Astrocyte (in vitro differentiated cells and primary cell): Measurements from ENCODE around the gene CHPT1. TPM values are rescaled to one million over a fixed set of nuclear protein-coding genes. Genes with fewer than 3 reads are reported as not detected.

ENCODE experiments used
- DNase-seq: peaks from one replicate; pipeline ENCODE4 v3.0.0-alpha.2; 2010; ENCODE audit warnings: low read depth
- FAIRE-seq: peaks from 2 replicates; lab custom pipeline; 2011; peaks lifted over from hg19 to GRCh38; lab: Jason Lieb, UNC
- H2AFZ ChIP-seq: 2 replicates; pipeline ENCODE4 v1.6.0; 2012; ENCODE audit warnings: low read depth, low read length, inconsistent platforms
- H3K27ac ChIP-seq: 2 replicates; pipeline ENCODE4 v1.5.1; 2011; ENCODE audit warnings: low read depth, low read length, inconsistent platforms
- H3K27me3 ChIP-seq: 2 replicates; pipeline ENCODE4 v1.6.0; 2011; ENCODE audit warnings: low read length, inconsistent platforms; ENCODE audit not compliant: insufficient read depth
- H3K36me3 ChIP-seq: 2 replicates; pipeline ENCODE4 v1.5.1; 2011; ENCODE audit warnings: low read length, inconsistent platforms; ENCODE audit not compliant: insufficient read depth
- H3K4me1 ChIP-seq: 2 replicates; pipeline ENCODE4 v1.5.1; 2011; ENCODE audit warnings: low read length, inconsistent platforms; ENCODE audit not compliant: insufficient read depth
- H3K4me2 ChIP-seq: 2 replicates; pipeline ENCODE4 v1.6.0; 2012; ENCODE audit warnings: low read length, inconsistent platforms
- H3K4me3 ChIP-seq: 2 replicates; pipeline ENCODE4 v1.5.1; 2011; ENCODE audit warnings: low read depth, mild to moderate bottlenecking, low read length, inconsistent platforms; ENCODE audit not compliant: insufficient read depth
- H3K79me2 ChIP-seq: 2 replicates; pipeline ENCODE4 v1.6.0; 2012; ENCODE audit warnings: mild to moderate bottlenecking, low read length, inconsistent platforms; ENCODE audit not compliant: insufficient read depth
- H3K9ac ChIP-seq: 2 replicates; pipeline ENCODE4 v1.6.0; 2012; ENCODE audit warnings: mild to moderate bottlenecking, low read length, inconsistent platforms
- H3K9me3 ChIP-seq: 2 replicates; pipeline ENCODE4 v1.5.1; 2012; ENCODE audit warnings: low read depth, mild to moderate bottlenecking, low read length, inconsistent platforms; ENCODE audit not compliant: insufficient read depth
- H4K20me1 ChIP-seq: 2 replicates; pipeline ENCODE4 v1.6.0; 2012; ENCODE audit warnings: low read length, inconsistent platforms; ENCODE audit not compliant: insufficient read depth
- H3K27ac Mint-ChIP-seq: one replicate; pipeline ENCODE4 v1.8.0; 2021; ENCODE audit warnings: mild to moderate bottlenecking, mixed read lengths; ENCODE audit not compliant: unreplicated experiment
- H3K27me3 Mint-ChIP-seq: one replicate; pipeline ENCODE4 v1.8.0; 2021; ENCODE audit warnings: low read depth, mixed read lengths; ENCODE audit not compliant: unreplicated experiment
- H3K36me3 Mint-ChIP-seq: one replicate; pipeline ENCODE4 v1.8.0; 2021; ENCODE audit warnings: low read depth, mixed read lengths; ENCODE audit not compliant: unreplicated experiment
- H3K4me1 Mint-ChIP-seq: one replicate; pipeline ENCODE4 v1.8.0; 2021; ENCODE audit warnings: low read depth, mixed read lengths; ENCODE audit not compliant: unreplicated experiment
- H3K4me3 Mint-ChIP-seq: one replicate; pipeline ENCODE4 v1.8.0; 2021; ENCODE audit warnings: mild to moderate bottlenecking, moderate library complexity, mixed read lengths; ENCODE audit not compliant: unreplicated experiment
- H3K9me3 Mint-ChIP-seq: one replicate; pipeline ENCODE4 v1.8.0; 2021; ENCODE audit warnings: mild to moderate bottlenecking, mixed read lengths; ENCODE audit not compliant: unreplicated experiment
- CTCF ChIP-seq: IDR thresholded peaks from 2 replicates; pipeline ENCODE4 v1.5.1; 2011; ENCODE audit warnings: low read depth, mild to moderate bottlenecking, inconsistent platforms, low read length, moderate library complexity; ENCODE audit not compliant: insufficient read depth
- EZH2 ChIP-seq: IDR thresholded peaks from 2 replicates; pipeline ENCODE4 v1.6.1; 2012; ENCODE audit warnings: mild to moderate bottlenecking, low read length, inconsistent platforms; ENCODE audit not compliant: insufficient read depth
- total RNA-seq: library from RNA; stranded (reverse); gene quantifications from 2 replicates; pipeline ENCODE4 v1.2.1, GENCODE V29; 2021

The CHPT1 gene
- total RNA-seq, 1 donor from 2014 or later, result 22.2 TPM

- Histone ChIP-seq H3K9ac (no peak overlapping the region), H3K9me3 (no peaks in the 10 kb centered on the region), H3K36me3 (no peaks in the 10 kb centered on the region), H3K4me3 (no peak overlapping the region), H4K20me1 (no peaks in the 10 kb centered on the region), H3K27ac (no peak overlapping the region), H2AFZ (no peak overlapping the region), H3K4me1 (no peaks in the 10 kb centered on the region), H3K79me2 (peaks cover 3% of the 10 kb centered on the region), H3K27me3 (no peaks in the 10 kb centered on the region), H3K4me2 (no peak overlapping the region)
- Mint-ChIP-seq H3K4me3 (no peak overlapping the region), H3K9me3 (no peaks in the 10 kb centered on the region), H3K27ac (no peak overlapping the region), H3K4me1 (peaks cover 5% of the 10 kb centered on the region), H3K36me3 (no peaks in the 10 kb centered on the region), H3K27me3 (no peaks in the 10 kb centered on the region)
- DNase-seq (no peak), FAIRE-seq (no peak)
- TF ChIP-seq CTCF, result no peak
- no peak for TF ChIP-seq EZH2
These were observed 16.5 kb downstream of the CHPT1 start for GRCh38 chr12:101713930-101714329.

- no peak overlapping the region for H2AFZ ChIP-seq
- Mint-ChIP-seq H3K4me3 (no peak overlapping the region), H3K27me3 (no peaks in the 10 kb centered on the region), H3K9me3 (no peaks in the 10 kb centered on the region), H3K4me1 (peaks cover 2% of the 10 kb centered on the region), H3K36me3 (no peaks in the 10 kb centered on the region), H3K27ac (no peak overlapping the region)
- H3K9me3 ChIP-seq, result no peaks in the 10 kb centered on the region
- TF ChIP-seq CTCF, result no peak
- TF ChIP-seq EZH2, result no peak
- DNase-seq (no peak), FAIRE-seq (no peak)
- H3K9ac ChIP-seq, result no peak overlapping the region
- no peak overlapping the region for H3K4me3 ChIP-seq
- no peak overlapping the region for H3K27ac ChIP-seq
- H3K79me2 ChIP-seq, result peaks cover 3% of the 10 kb centered on the region
- H3K27me3 ChIP-seq, result no peaks in the 10 kb centered on the region
- H3K36me3 ChIP-seq, result no peaks in the 10 kb centered on the region
- H3K4me2 ChIP-seq, result no peak overlapping the region
- no peaks in the 10 kb centered on the region for H4K20me1 ChIP-seq
- no peaks in the 10 kb centered on the region for H3K4me1 ChIP-seq
These were observed 17.5 kb downstream of the CHPT1 start for GRCh38 chr12:101714877-101715444.

GRCh38 chr12:101719566-101719965 lies 22.1 kb downstream of the CHPT1 start:
- no peak overlapping the region for H3K27ac Mint-ChIP-seq
- H3K9me3 Mint-ChIP-seq, result no peaks in the 10 kb centered on the region
- no peak overlapping the region for H3K27ac ChIP-seq
- no peak overlapping the region for H3K4me3 ChIP-seq
- no peaks in the 10 kb centered on the region for H3K4me1 ChIP-seq
- H3K36me3 ChIP-seq, result no peaks in the 10 kb centered on the region
- H3K4me2 ChIP-seq, result no peak overlapping the region
- no peak for TF ChIP-seq CTCF
- no peaks in the 10 kb centered on the region for H4K20me1 ChIP-seq
- no peaks in the 10 kb centered on the region for H3K9me3 ChIP-seq
- no peaks in the 10 kb centered on the region for H3K4me1 Mint-ChIP-seq
- H2AFZ ChIP-seq, result no peak overlapping the region
- no peaks in the 10 kb centered on the region for H3K79me2 ChIP-seq
- FAIRE-seq (no peak), DNase-seq (peak; percentile 3)
- H3K27me3 Mint-ChIP-seq, result no peaks in the 10 kb centered on the region
- no peak overlapping the region for H3K9ac ChIP-seq
- H3K4me3 Mint-ChIP-seq, result no peak overlapping the region
- no peaks in the 10 kb centered on the region for H3K27me3 ChIP-seq
- no peaks in the 10 kb centered on the region for H3K36me3 Mint-ChIP-seq
